Thyroid gland (tissue), 4 donors: ENCODE results near the gene LAMA3. TPM values are rescaled to one million over a fixed set of nuclear protein-coding genes. Genes with fewer than 3 reads are reported as not detected.

ENCODE experiments used
- DNase-seq, 2 donors: peaks; one replicate each; pipeline ENCODE4 v3.0.0-alpha.2; 2019
- H3K27ac ChIP-seq, 3 donors: fragments of 200-600 bp; sonication (generic); 1 replicate in 2 of 3; 2 replicates in 1 of 3; pipeline ENCODE4 v1.5.1; 2016 to 2019; ENCODE audit warnings: mild to moderate bottlenecking in 1 of 3, moderate library complexity in 1 of 3
- H3K27me3 ChIP-seq: fragments of 200-600 bp; sonication (generic); one replicate; pipeline ENCODE4 v1.5.1; 2019
- H3K36me3 ChIP-seq, 2 donors: fragments of 200-600 bp; sonication (generic); one replicate each; pipeline ENCODE4 v1.5.1; 2016 to 2019
- H3K4me1 ChIP-seq, 2 donors: fragments of 200-600 bp; sonication (generic); one replicate each; pipeline ENCODE4 v1.5.1; 2017 to 2019
- H3K4me3 ChIP-seq, 3 donors: fragments of 200-600 bp; sonication (generic); replicated peaks in 1 of 3; 1 replicate in 2 of 3; 2 replicates in 1 of 3; pipeline ENCODE4 v1.5.1; 2016; ENCODE audit warnings: mild to moderate bottlenecking in 1 of 3
- H3K9me3 ChIP-seq: fragments of 200-600 bp; sonication (generic); one replicate; pipeline ENCODE4 v1.5.1; 2017
- CTCF ChIP-seq, 6 experiments: fragments of 200-600 bp in 3 of 6; fragments of 450-650 bp in 3 of 6; sonication (generic) in 3 of 6; IDR thresholded peaks; one replicate each; pipeline ENCODE4 v1.5.1; 2016 to 2019; ENCODE audit warnings: antibody characterized with exemption in 6 of 6, mild to moderate bottlenecking in 2 of 6, inconsistent platforms in 1 of 6, moderate library complexity in 1 of 6
- POLR2A ChIP-seq, 2 donors: fragments of 450-650 bp; IDR thresholded peaks; one replicate each; pipeline ENCODE4 v1.6.1; 2017; ENCODE audit warnings: antibody characterized with exemption in 2 of 2, mild to moderate bottlenecking in 2 of 2, moderate library complexity in 1 of 2
- WGBS, 2 donors: methylation state at CpG; one replicate each; pipeline ENCODE4 v1.1.5; 2017; 5-methylcytosine and 5-hydroxymethylcytosine counted together
- intact Hi-C: fragments of 100-400 bp; cut with DNase I; formaldehyde crosslinking; loops from one replicate; pipeline ENCODE4 v1.15.1; 2023
- total RNA-seq, 4 donors: library from RNA; depleted of rRNA; stranded (reverse); fragments of >200 nt; gene quantifications; one replicate each; pipeline ENCODE4 v1.2.3, GENCODE V29; 2016

LAMA3 gene
- total RNA-seq, 4 donors from 2014 or later = 7.5 to 12.1 (median 8.9) TPM

GRCh38 chr18:23939366-23939765 lies 250.1 kb downstream of the LAMA3 start:
- Histone ChIP-seq H3K36me3 (no peaks in the 10 kb centered on the region), H3K27ac (no peak overlapping the region), H3K4me1 (no peaks in the 10 kb centered on the region), H3K27me3 (no peaks in the 10 kb centered on the region), H3K9me3 (no peaks in the 10 kb centered on the region), H3K4me3 (no peak overlapping the region)
- TF ChIP-seq POLR2A (IDR thresholded peaks at IDR 0.05) (no peak), CTCF (IDR thresholded peaks at IDR 0.05) (no peak)
- no peak for DNase-seq
- intact Hi-C loops = no loop called here
- 92 to 94% methylated on average over 4 of the region's 4 CpGs for WGBS, 2 donors

- intact Hi-C loops = no loop called here
- no peaks in the 10 kb centered on the region for H3K4me1 ChIP-seq
- H3K9me3 ChIP-seq = no peaks in the 10 kb centered on the region
- DNase-seq = no peak
- H3K27me3 ChIP-seq = no peaks in the 10 kb centered on the region
- H3K4me3 ChIP-seq = no peak overlapping the region
- no peak for TF ChIP-seq CTCF (IDR thresholded peaks at IDR 0.05)
- no peak overlapping the region for H3K27ac ChIP-seq
- WGBS, 2 donors = 91 to 92% methylated on average over 7 of the region's 7 CpGs
- H3K36me3 ChIP-seq = no peaks in the 10 kb centered on the region
Observed at GRCh38 chr18:23939896-23940295, 250.6 kb downstream of the LAMA3 start.

GRCh38 chr18:23941791-23942190 lies 252.5 kb downstream of the LAMA3 start:
- no peak overlapping the region for H3K27ac ChIP-seq
- no peak for TF ChIP-seq CTCF (IDR thresholded peaks at IDR 0.05)
- no peak for TF ChIP-seq POLR2A (IDR thresholded peaks at IDR 0.05)
- DNase-seq = no peak
- no peaks in the 10 kb centered on the region for H3K27me3 ChIP-seq
- no peak overlapping the region for H3K4me3 ChIP-seq
- 91 to 92% methylated on average over 3 of the region's 3 CpGs for WGBS, 2 donors
- intact Hi-C loops = no loop called here
- H3K36me3 ChIP-seq = no peaks in the 10 kb centered on the region
- no peaks in the 10 kb centered on the region for H3K9me3 ChIP-seq
- H3K4me1 ChIP-seq = no peaks in the 10 kb centered on the region

- WGBS, 2 donors = 51 to 57% methylated on average over 6 of the region's 6 CpGs
- H3K4me3 ChIP-seq = no peak overlapping the region
- no peak overlapping the region for H3K27ac ChIP-seq
- no peaks in the 10 kb centered on the region for H3K36me3 ChIP-seq
- TF ChIP-seq POLR2A (IDR thresholded peaks at IDR 0.05) (no peak), CTCF (IDR thresholded peaks at IDR 0.05) (no peak)
- intact Hi-C loops = no loop called here
- no peaks in the 10 kb centered on the region for H3K4me1 ChIP-seq
- no peaks in the 10 kb centered on the region for H3K9me3 ChIP-seq
- no peaks in the 10 kb centered on the region for H3K27me3 ChIP-seq
- no peak for DNase-seq
Observed at GRCh38 chr18:23943104-23943503, 253.9 kb downstream of the LAMA3 start.

- intact Hi-C loops = no loop called here
- Histone ChIP-seq H3K27me3 (no peaks in the 10 kb centered on the region), H3K4me1 (no peaks in the 10 kb centered on the region), H3K27ac (no peak overlapping the region), H3K36me3 (no peaks in the 10 kb centered on the region), H3K4me3 (no peak overlapping the region), H3K9me3 (no peaks in the 10 kb centered on the region)
- no peak for DNase-seq
- 95 to 96% methylated on average over 7 of the region's 7 CpGs for WGBS, 2 donors
- TF ChIP-seq CTCF (IDR thresholded peaks at IDR 0.05) (no peak), POLR2A (IDR thresholded peaks at IDR 0.05) (no peak)
Observed at GRCh38 chr18:23943903-23944624, 254.8 kb downstream of the LAMA3 start.
